Activated CD4-positive, alpha-beta T cell treated with anti-CD3 and anti-CD28 coated beads, Interleukin-2, Interleukin-6, amounts not matched to agents 100 ng/mL and 50 ng/mL, durations not matched to agents 16 hours and 8 hours (primary cell): ENCODE results near the gene DOCK4.

Experiments used
- DNase-seq: peaks from one replicate; pipeline ENCODE4 v3.0.0-alpha.2; 2020

DOCK4 gene

GRCh38 chr7:112036071-112036470 is 170.1 kb downstream of the DOCK4 start:
- DNase-seq: no peak

GRCh38 chr7:112031689-112032088 is 174.5 kb downstream of the DOCK4 start:
- DNase-seq: no peak

GRCh38 chr7:112025556-112025955 is 180.6 kb downstream of the DOCK4 start:
- DNase-seq: no peak

GRCh38 chr7:112023786-112024185 is 182.4 kb downstream of the DOCK4 start:
- no peak for DNase-seq

- DNase-seq: no peak
These were observed 182.9 kb downstream of the DOCK4 start for GRCh38 chr7:112023282-112023681.

GRCh38 chr7:112022128-112022527 is 184.1 kb downstream of the DOCK4 start:
- DNase-seq: no peak

GRCh38 chr7:112021379-112022044 is 184.7 kb downstream of the DOCK4 start:
- no peak for DNase-seq

GRCh38 chr7:112020800-112021199 is 185.4 kb downstream of the DOCK4 start:
- DNase-seq: no peak

GRCh38 chr7:112019932-112020331 is 186.3 kb downstream of the DOCK4 start:
- DNase-seq: no peak

- no peak for DNase-seq
These were observed 187.7 kb downstream of the DOCK4 start for GRCh38 chr7:112018305-112019030.

- no peak for DNase-seq
These were observed 191.1 kb downstream of the DOCK4 start for GRCh38 chr7:112015146-112015545.

GRCh38 chr7:112014347-112014746 is 191.9 kb downstream of the DOCK4 start:
- DNase-seq: no peak

GRCh38 chr7:112013274-112013673 is 192.9 kb downstream of the DOCK4 start:
- DNase-seq: no peak

GRCh38 chr7:112012242-112012641 is 194.0 kb downstream of the DOCK4 start:
- no peak for DNase-seq

GRCh38 chr7:112010994-112011393 is 195.2 kb downstream of the DOCK4 start:
- DNase-seq: no peak

- DNase-seq: no peak
These were observed 196.1 kb downstream of the DOCK4 start for GRCh38 chr7:112010109-112010508.

- peak; percentile 29 for DNase-seq
These were observed 197.1 kb downstream of the DOCK4 start for GRCh38 chr7:112009081-112009480.

GRCh38 chr7:112007185-112007584 is 199.0 kb downstream of the DOCK4 start:
- no peak for DNase-seq

GRCh38 chr7:112006071-112006470 is 200.1 kb downstream of the DOCK4 start:
- DNase-seq: no peak

GRCh38 chr7:112005205-112005775 is 200.9 kb downstream of the DOCK4 start:
- no peak for DNase-seq

- DNase-seq: no peak
These were observed 204.9 kb downstream of the DOCK4 start for GRCh38 chr7:112001091-112001826.

- no peak for DNase-seq
These were observed 207.9 kb downstream of the DOCK4 start for GRCh38 chr7:111998326-111998725.

- no peak for DNase-seq
These were observed 208.7 kb downstream of the DOCK4 start for GRCh38 chr7:111997546-111997945.

- DNase-seq: no peak
These were observed 213.6 kb downstream of the DOCK4 start for GRCh38 chr7:111992601-111993000.
